Heart left ventricle (tissue), 16 donors: ENCODE measurements around the gene CERS5. TPM values are rescaled to one million over a fixed set of nuclear protein-coding genes. Genes with fewer than 3 reads are reported as not detected.
A peak's percentile ranks its signal among the peaks of the same experiment; 100 is the strongest.

ENCODE experiments used
- ATAC-seq, 4 donors: fragments of 200-7000 bp; cut with Tn5 transposase; one replicate each; pipeline ENCODE4 v1.9.1; 2020 to 2022; ENCODE audit warnings: moderate library complexity in 4 of 4, mild to moderate bottlenecking in 3 of 4, moderate number of reproducible peaks in 1 of 4
- DNase-seq, 5 donors: peaks; one replicate each; pipeline ENCODE4 v3.0.0-alpha.2; 2020
- H3K27ac ChIP-seq, 12 donors: fragments of 200-600 bp; sonication (generic) in 4 of 12; one replicate each; pipeline versions ENCODE4 v1.5.0 to v1.8.0; 2016 to 2022; ENCODE audit warnings: mild to moderate bottlenecking in 2 of 12
- H3K27me3 ChIP-seq, 9 donors: fragments of 200-600 bp; sonication (generic) in 2 of 9; one replicate each; pipeline versions ENCODE4 v1.5.1 to v1.8.0; 2016 to 2022; ENCODE audit warnings: mild to moderate bottlenecking in 3 of 9
- H3K36me3 ChIP-seq, 9 donors: fragments of 200-600 bp; sonication (generic) in 2 of 9; one replicate each; pipeline versions ENCODE4 v1.5.0 to v1.8.0; 2018 to 2022; ENCODE audit warnings: mild to moderate bottlenecking in 2 of 9
- H3K4me1 ChIP-seq, 12 donors: fragments of 200-600 bp; sonication (generic) in 4 of 12; one replicate each; pipeline versions ENCODE4 v1.5.0 to v1.8.0; 2016 to 2022; ENCODE audit warnings: mild to moderate bottlenecking in 3 of 12
- H3K4me3 ChIP-seq, 12 donors: fragments of 200-600 bp; sonication (generic) in 4 of 12; one replicate each; pipeline versions ENCODE4 v1.5.0 to v1.8.0; 2017 to 2022; ENCODE audit warnings: mild to moderate bottlenecking in 9 of 12, moderate library complexity in 4 of 12
- H3K9me3 ChIP-seq, 12 donors: fragments of 200-600 bp; sonication (generic) in 4 of 12; one replicate each; pipeline versions ENCODE4 v1.5.0 to v1.8.0; 2016 to 2022; ENCODE audit warnings: mild to moderate bottlenecking in 1 of 12
- POLR2A ChIP-seq, 2 donors: fragments of 450-650 bp; IDR thresholded peaks; one replicate each; pipeline ENCODE4 v1.6.1; 2017; ENCODE audit warnings: antibody characterized with exemption in 2 of 2, mild to moderate bottlenecking in 2 of 2, moderate library complexity in 2 of 2
- WGBS, 4 donors: extraction: QIAGEN DNeasy Blood & Tissue Kit in 2 of 4; methylation state at CpG; one replicate each; pipeline versions ENCODE4 v1.1.5 to v1.1.7; 2013 to 2018; 5-methylcytosine and 5-hydroxymethylcytosine counted together
- intact Hi-C, 10 donors: fragments of 100-400 bp; cut with DNase I; formaldehyde crosslinking; loops; one replicate each; pipeline versions ENCODE4 v1.11.1 to v1.14.2; 2022
- polyA plus RNA-seq, 2 donors: library from polyadenylated mRNA; stranded (reverse); fragments of 200-250 nt; gene quantifications; one replicate each; pipeline ENCODE4 v1.2.3, GENCODE V29; 2013
- total RNA-seq, 9 donors: library from RNA; depleted of rRNA in 2 of 9; stranded (reverse); fragments of >200 nt in 2 of 9; fragmentation: NEBNext Ultra II Directional in 3 of 9; extraction: Animal tissue kit (Norgen Biotek cat#: 25700) in 3 of 9; gene quantifications; one replicate each; pipeline versions ENCODE4 v1.1.0 to v1.2.4, GENCODE V29; 2016 to 2023
- TF ChIP-seq, protein P1 (sequence below), 12 donors: fragments of 200-600 bp; sonication (generic) in 4 of 12; IDR thresholded peaks; one replicate each; pipeline versions ENCODE4 v1.5.0 to v1.8.0; 2018 to 2022; ENCODE audit warnings: antibody characterized with exemption in 12 of 12, mild to moderate bottlenecking in 5 of 12
- donor health status: ischemic (EF 13 %, LVEDD 7.1; RV severe dilation, severe dysfunction).
- donor health status: healthy with polysubstance abuse.
- donor health status: DM: no; HTN: yes; CAD: no.
- donor health status: DM: no; HTN: no; CAD: no.
- donor health status: ischemic (EF 25% LVEDD 6.9; RV normal size, moderate dysfunction).
- donor health status: ischemic (EF 25% LVEDD 5.7; RV mildly dilated, moderate dysfunction).
- donor health status: healthy.
- donor health status: DM: yes; HTN: yes; CAD: no.
- donor health status: ischemic (EF 35%, LVEDD 5.7; RV mildly dilated, moderate dysfunction).
- donor health status: nonischemic (EF 11% LVEDD 7.7; RV severe dilation, severe dysfunction).
- donor health status: DM: yes; HTN: yes; CAD: no.
- donor health status: PGD.
- donor health status: ischemic (EF 29% LVEDD 5.4; RV normal size, mild dysfunction).
- donor health status: nonischemic (EF 23%, LVEDD 6.1; RV moderate dilation, normal function).

The CERS5 gene
- total and polyA plus RNA-seq, 11 donors, result 6.8 to 28.4 (median 11.7) TPM

DNA sequence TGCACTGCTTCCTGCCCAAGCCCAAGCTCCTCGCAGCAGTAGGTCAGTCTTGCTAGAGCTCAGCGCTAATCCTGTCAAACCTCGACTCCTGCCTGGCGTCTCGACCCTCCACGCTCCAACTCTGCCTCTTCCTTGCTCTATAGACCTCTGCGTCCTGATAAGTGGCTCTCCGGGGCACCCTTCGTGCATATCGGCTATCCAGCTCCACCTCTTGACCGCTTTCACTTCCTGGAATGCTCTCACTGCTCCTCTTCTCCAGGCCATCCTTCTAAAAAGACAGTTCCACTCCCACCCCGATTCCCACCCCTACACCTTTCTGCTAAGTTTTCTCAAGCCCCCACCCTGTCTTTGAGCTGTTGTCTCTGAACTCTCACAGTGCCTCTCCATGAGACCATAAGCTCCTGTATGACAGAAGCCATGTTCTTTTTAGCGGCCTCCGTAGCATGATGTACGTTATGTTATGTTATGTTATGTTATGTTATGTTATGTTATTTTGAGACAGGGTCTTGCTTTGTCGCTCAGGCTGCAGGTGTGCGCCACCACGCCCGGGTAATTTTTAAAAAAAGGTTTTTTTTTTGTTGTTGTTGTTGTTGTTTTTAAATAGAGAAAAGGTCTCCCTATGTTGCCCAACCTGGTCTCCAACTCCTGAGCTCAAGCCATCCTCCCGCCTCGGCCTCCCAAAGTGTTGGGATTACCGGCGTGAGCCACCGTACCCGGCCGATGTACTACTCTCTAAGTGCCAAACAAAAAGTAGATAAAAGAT is 54.5 kb downstream of the CERS5 start:
- Histone ChIP-seq H3K4me3 (peak overlapping the region; percentile 66 to 99 (median 89)), H3K36me3 (peaks cover 0 to 28% (median 13%) of the 10 kb centered on the region in 9 donors), H3K27me3 (no peaks in the 10 kb centered on the region), H3K9me3 (no peaks in the 10 kb centered on the region), H3K4me1 (peaks cover 0 to 70% (median 52%) of the 10 kb centered on the region in 12 donors), H3K27ac (peak overlapping the region; percentile 87 to 98 (median 94))
- 17 to 21% (median 18%) methylated on average over 26 of the region's 26 CpGs for WGBS, 4 donors
- peak in 3 of 4 donors; percentile 2 to 3 (median 2) for ATAC-seq
- DNase-seq, result no peak
- TF ChIP-seq POLR2A (IDR thresholded peaks at IDR 0.05), result no peak
- TF ChIP-seq, protein P1, sequence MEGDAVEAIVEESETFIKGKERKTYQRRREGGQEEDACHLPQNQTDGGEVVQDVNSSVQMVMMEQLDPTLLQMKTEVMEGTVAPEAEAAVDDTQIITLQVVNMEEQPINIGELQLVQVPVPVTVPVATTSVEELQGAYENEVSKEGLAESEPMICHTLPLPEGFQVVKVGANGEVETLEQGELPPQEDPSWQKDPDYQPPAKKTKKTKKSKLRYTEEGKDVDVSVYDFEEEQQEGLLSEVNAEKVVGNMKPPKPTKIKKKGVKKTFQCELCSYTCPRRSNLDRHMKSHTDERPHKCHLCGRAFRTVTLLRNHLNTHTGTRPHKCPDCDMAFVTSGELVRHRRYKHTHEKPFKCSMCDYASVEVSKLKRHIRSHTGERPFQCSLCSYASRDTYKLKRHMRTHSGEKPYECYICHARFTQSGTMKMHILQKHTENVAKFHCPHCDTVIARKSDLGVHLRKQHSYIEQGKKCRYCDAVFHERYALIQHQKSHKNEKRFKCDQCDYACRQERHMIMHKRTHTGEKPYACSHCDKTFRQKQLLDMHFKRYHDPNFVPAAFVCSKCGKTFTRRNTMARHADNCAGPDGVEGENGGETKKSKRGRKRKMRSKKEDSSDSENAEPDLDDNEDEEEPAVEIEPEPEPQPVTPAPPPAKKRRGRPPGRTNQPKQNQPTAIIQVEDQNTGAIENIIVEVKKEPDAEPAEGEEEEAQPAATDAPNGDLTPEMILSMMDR (IDR thresholded peaks at IDR 0.05), result no peak
- intact Hi-C loops, result loop anchor here in 4 of 10 donors (2.0 to 10.0 kb wide), 3 partner anchors 52 to 62 kb away; partner anchors contain the start of gene CERS5 (in 3 of the 4)

DNA sequence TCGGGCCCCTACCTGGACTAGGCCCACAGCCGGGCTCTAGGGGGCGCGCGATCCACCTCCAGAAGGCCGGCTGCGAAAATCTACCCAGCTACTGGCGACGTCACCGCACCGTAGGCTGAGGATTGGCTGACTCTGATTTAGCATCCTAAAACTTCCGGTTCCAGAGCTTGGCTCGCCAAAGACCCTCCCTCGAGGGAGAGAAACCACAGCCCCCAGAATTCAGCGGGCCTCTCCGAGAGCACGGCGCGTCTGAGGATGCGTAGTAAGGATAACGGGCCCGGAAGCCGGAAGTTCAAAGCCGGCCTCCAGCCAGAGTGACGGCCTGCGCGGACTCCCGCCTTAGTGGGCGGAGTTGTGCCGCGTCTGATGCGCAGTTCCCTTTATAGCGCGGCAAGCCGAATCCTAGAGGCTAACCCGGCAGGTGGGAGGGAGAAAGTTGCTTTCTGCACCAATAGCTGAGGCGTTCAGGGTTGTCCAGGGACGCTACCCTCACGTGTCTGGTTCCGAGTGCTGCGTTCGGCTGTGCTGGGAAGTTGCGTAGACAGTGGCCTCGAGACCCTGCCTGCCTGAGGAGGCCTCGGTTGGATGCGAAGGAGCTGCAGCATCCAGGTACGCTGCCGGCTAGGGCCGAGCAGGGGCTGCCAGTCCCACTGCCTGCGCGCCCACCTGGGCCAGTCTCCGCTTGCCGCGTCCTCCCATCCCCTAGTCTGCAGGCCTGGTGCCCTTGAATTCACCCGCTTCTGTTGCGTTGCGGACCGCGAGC is 55.3 kb downstream of the CERS5 start, which contains the start of gene COX14:
Gene COX14, plus strand, starts transcription at position 544 of the 763 bp plus-strand sequence. CDS start 7,808 bp downstream, outside the sequence.
- WGBS, 4 donors, result 0% methylated on average over 11 to 59 of the region's 59 CpGs
- H3K4me1 ChIP-seq, result peaks cover 0 to 62% (median 48%) of the 10 kb centered on the region in 12 donors
- DNase-seq (peak; percentile 99), ATAC-seq (peak; percentile 89 to 94 (median 92))
- H3K27me3 ChIP-seq, result no peaks in the 10 kb centered on the region
- peak within 1 kb of the TSS; percentile 66 to 99 (median 89) for H3K4me3 ChIP-seq
- H3K36me3 ChIP-seq, result peaks cover 0 to 24% (median 13%) of the 10 kb centered on the region in 9 donors
- intact Hi-C loops, result loop anchor here in 8 of 10 donors (1.0 to 10.0 kb wide), 6 partner anchors 27 to 63 kb away; partner anchors contain the start of genes CERS5 (in 7 of the 8) and SMARCD1 (in 2 of the 8)
- TF ChIP-seq, protein P1 (IDR thresholded peaks at IDR 0.05), result peak; percentile 87 to 99 (median 94)
- peak in 1 of 2 donors; percentile 97 for TF ChIP-seq POLR2A (IDR thresholded peaks at IDR 0.05)
- H3K9me3 ChIP-seq, result no peaks in the 10 kb centered on the region
- H3K27ac ChIP-seq, result peak within 1 kb of the TSS; percentile 90 to 100 (median 96)

DNA sequence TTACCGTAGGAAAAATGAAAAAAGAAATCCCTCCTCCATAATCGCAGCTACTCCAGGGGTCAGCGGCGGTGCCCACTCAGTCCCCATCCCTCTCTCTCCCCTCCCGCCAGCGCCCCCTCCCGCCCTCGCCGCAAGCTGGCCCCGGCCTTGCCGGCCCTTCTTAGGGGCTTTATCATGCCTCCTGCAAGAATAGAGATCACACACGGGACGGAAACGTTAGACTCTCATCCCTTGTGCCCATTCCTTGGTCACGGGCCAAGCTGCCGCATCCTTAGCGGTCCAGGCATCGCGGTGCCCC is 55.8 kb downstream of the CERS5 start:
- Histone ChIP-seq H3K36me3 (peaks cover 0 to 18% (median 9%) of the 10 kb centered on the region in 9 donors), H3K27me3 (no peaks in the 10 kb centered on the region), H3K4me3 (peak overlapping the region in 10 of 12 donors; percentile 27 to 99 (median 54)), H3K4me1 (peaks cover 0 to 58% (median 45%) of the 10 kb centered on the region in 12 donors), H3K27ac (peak overlapping the region; percentile 78 to 100 (median 92)), H3K9me3 (no peaks in the 10 kb centered on the region)
- TF ChIP-seq, protein P1 (IDR thresholded peaks at IDR 0.05), result no peak
- TF ChIP-seq POLR2A (IDR thresholded peaks at IDR 0.05), result no peak
- ATAC-seq, result peak in 2 of 4 donors; percentile 0 to 1
- intact Hi-C loops, result loop anchor here in 8 of 10 donors (1.0 to 10.0 kb wide), 6 partner anchors 26 to 63 kb away; partner anchors contain the start of genes CERS5 (in 6 of the 8) and SMARCD1 (in 2 of the 8)
- WGBS, 4 donors, result 6 to 21% (median 11%) methylated on average over 14 to 19 of the region's 19 CpGs
- no peak for DNase-seq
